ENCODE results near the gene GBE1.

The GBE1 gene

DNA sequence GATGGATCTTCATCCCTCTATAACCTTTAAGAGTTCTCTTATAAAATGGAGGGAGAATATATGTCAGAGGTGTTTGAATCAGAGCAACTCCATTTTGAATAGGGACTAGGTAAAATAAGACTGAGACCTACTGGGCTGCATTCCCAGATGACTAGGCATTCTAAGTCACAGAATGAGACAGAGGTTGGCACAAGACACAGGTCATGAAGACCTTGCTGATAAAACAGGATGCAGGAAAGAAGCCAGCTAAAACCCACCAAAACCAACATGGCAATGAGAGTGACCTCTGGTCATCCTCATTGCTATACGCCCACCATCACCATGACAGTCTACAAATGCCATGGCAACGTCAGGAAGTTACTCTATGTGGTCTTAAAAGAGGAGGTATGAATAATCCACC, 211.0 kb downstream of the GBE1 start:
- Histone ChIP-seq H2AFZ (ENCODE audit: low read length) (no peak overlapping the region), H3K4me2 (ENCODE audit: low read depth, low read length) (no peak overlapping the region), H3K9me3 (replicated peaks; ENCODE audit: insufficient read depth, low read length) (no peaks in the 10 kb centered on the region), H3K27me3 (replicated peaks; ENCODE audit: insufficient read depth, low read length) (no peaks in the 10 kb centered on the region), H4K20me1 (ENCODE audit: insufficient read depth, low read length) (no peaks in the 10 kb centered on the region), H3K27ac (ENCODE audit: low read length) (no peak overlapping the region), H3K79me2 (ENCODE audit: low read length) (no peaks in the 10 kb centered on the region), H3K9me2 (replicated peaks; ENCODE audit: insufficient read depth, low read length) (no peaks in the 10 kb centered on the region), H3K4me1 (ENCODE audit: low read length) (no peaks in the 10 kb centered on the region), H3K9ac (ENCODE audit: low read length) (no peak overlapping the region), H3K4me3 (ENCODE audit: low read length) (no peak overlapping the region), H3F3A (ENCODE audit: insufficient read depth, low read length) (no peaks in the 10 kb centered on the region), H3K36me3 (replicated peaks; ENCODE audit: insufficient read depth, low read length) (no peaks in the 10 kb centered on the region)
- no peak for DNase-seq
- TF ChIP-seq EZH2 (optimal IDR thresholded peaks at IDR 0.05; ENCODE audit: low read depth, low read length) (no peak), EZH2phosphoT487 (IDR thresholded peaks at IDR 0.05; ENCODE audit: low read length) (no peak)
- TF ChIP-seq, protein P1, sequence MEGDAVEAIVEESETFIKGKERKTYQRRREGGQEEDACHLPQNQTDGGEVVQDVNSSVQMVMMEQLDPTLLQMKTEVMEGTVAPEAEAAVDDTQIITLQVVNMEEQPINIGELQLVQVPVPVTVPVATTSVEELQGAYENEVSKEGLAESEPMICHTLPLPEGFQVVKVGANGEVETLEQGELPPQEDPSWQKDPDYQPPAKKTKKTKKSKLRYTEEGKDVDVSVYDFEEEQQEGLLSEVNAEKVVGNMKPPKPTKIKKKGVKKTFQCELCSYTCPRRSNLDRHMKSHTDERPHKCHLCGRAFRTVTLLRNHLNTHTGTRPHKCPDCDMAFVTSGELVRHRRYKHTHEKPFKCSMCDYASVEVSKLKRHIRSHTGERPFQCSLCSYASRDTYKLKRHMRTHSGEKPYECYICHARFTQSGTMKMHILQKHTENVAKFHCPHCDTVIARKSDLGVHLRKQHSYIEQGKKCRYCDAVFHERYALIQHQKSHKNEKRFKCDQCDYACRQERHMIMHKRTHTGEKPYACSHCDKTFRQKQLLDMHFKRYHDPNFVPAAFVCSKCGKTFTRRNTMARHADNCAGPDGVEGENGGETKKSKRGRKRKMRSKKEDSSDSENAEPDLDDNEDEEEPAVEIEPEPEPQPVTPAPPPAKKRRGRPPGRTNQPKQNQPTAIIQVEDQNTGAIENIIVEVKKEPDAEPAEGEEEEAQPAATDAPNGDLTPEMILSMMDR (IDR thresholded peaks at IDR 0.05; ENCODE audit: low read length) = no peak

DNA sequence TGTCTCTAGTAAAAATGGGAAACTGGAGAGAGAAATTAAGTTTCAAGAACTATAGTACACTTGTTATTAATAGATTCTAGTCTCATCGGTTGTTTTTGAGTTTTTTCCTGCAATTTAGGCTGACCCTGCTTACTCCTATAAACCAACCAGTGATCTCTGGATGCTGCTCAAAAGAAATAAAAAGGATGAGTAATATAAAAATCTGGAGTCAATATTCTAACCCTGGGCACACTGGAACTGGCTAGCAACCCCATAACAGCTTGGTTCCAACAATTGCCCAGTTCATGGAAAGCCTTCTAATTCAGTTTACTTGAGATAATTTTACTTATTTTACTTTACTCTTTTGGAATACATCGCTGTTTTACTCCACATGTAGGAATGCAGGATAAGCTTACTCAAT, 211.6 kb downstream of the GBE1 start:
- Histone ChIP-seq H4K20me1 (ENCODE audit: insufficient read depth, low read length) (no peaks in the 10 kb centered on the region), H3K27ac (ENCODE audit: low read length) (no peak overlapping the region), H3K79me2 (ENCODE audit: low read length) (no peaks in the 10 kb centered on the region), H3K36me3 (replicated peaks; ENCODE audit: insufficient read depth, low read length) (no peaks in the 10 kb centered on the region), H3F3A (ENCODE audit: insufficient read depth, low read length) (no peaks in the 10 kb centered on the region), H3K4me3 (ENCODE audit: low read length) (no peak overlapping the region), H3K27me3 (replicated peaks; ENCODE audit: insufficient read depth, low read length) (no peaks in the 10 kb centered on the region), H3K4me1 (ENCODE audit: low read length) (no peaks in the 10 kb centered on the region), H3K9me2 (replicated peaks; ENCODE audit: insufficient read depth, low read length) (no peaks in the 10 kb centered on the region), H2AFZ (ENCODE audit: low read length) (no peak overlapping the region), H3K9ac (ENCODE audit: low read length) (no peak overlapping the region), H3K4me2 (ENCODE audit: low read depth, low read length) (no peak overlapping the region), H3K9me3 (replicated peaks; ENCODE audit: insufficient read depth, low read length) (no peaks in the 10 kb centered on the region)
- TF ChIP-seq EZH2 (optimal IDR thresholded peaks at IDR 0.05; ENCODE audit: low read depth, low read length) (no peak), EZH2phosphoT487 (IDR thresholded peaks at IDR 0.05; ENCODE audit: low read length) (no peak)
- TF ChIP-seq, protein P1 (IDR thresholded peaks at IDR 0.05; ENCODE audit: low read length) = no peak
- DNase-seq = no peak

DNA sequence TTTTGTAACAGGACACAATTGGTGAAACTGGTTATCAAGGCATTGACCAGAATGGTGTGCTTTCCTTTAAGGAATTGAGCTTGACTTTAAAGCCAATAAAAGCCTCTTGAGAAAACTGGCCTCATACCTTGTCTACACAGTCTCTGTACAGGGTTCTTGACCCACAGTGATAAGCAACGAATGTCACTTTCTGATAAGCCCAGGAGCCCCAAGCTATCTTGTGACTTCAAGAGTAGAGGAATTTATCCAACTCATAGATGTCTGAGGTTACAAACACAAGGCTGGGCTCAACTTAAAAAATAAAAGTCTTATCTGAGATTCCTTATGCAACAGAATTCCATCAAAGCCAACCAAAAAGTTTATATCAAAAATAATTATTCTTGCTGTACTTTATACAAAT, 212.1 kb downstream of the GBE1 start:
- Histone ChIP-seq H3K9me3 (replicated peaks; ENCODE audit: insufficient read depth, low read length) (no peaks in the 10 kb centered on the region), H3K27ac (ENCODE audit: low read length) (no peak overlapping the region), H3K36me3 (replicated peaks; ENCODE audit: insufficient read depth, low read length) (no peaks in the 10 kb centered on the region), H4K20me1 (ENCODE audit: insufficient read depth, low read length) (no peaks in the 10 kb centered on the region), H3K4me1 (ENCODE audit: low read length) (no peaks in the 10 kb centered on the region), H3K4me2 (ENCODE audit: low read depth, low read length) (no peak overlapping the region), H3K27me3 (replicated peaks; ENCODE audit: insufficient read depth, low read length) (no peaks in the 10 kb centered on the region), H3F3A (ENCODE audit: insufficient read depth, low read length) (no peaks in the 10 kb centered on the region), H3K79me2 (ENCODE audit: low read length) (no peaks in the 10 kb centered on the region), H3K9me2 (replicated peaks; ENCODE audit: insufficient read depth, low read length) (no peaks in the 10 kb centered on the region), H2AFZ (ENCODE audit: low read length) (no peak overlapping the region), H3K4me3 (ENCODE audit: low read length) (no peak overlapping the region), H3K9ac (ENCODE audit: low read length) (no peak overlapping the region)
- no peak for DNase-seq
- TF ChIP-seq EZH2phosphoT487 (IDR thresholded peaks at IDR 0.05; ENCODE audit: low read length) (no peak), EZH2 (optimal IDR thresholded peaks at IDR 0.05; ENCODE audit: low read depth, low read length) (no peak)
- TF ChIP-seq, protein P1 (IDR thresholded peaks at IDR 0.05; ENCODE audit: low read length) = no peak

Data from MM.1S (cell line).